HepG2 (cell line): ENCODE data around the gene NAV3. TPM values are rescaled to one million over a fixed set of nuclear protein-coding genes. Genes with fewer than 3 reads are reported as not detected.

ENCODE experiments used
- ATAC-seq: fragments of 200-7000 bp; cut with Tn5 transposase; 3 replicates; pipeline ENCODE4 v1.9.1; 2020; ENCODE audit warnings: mild to moderate bottlenecking, moderate library complexity
- BruUV-seq: library from RNA; stranded (reverse); fragments of 400-500 nt; replicated peaks from 2 replicates; lab custom pipeline; 2021; lab: Mats Ljungman, UMichigan
- CTCF ChIA-PET: fragments of 300-600 bp; formaldehyde crosslinking; extraction: SDS; loops from one replicate; lab custom pipeline; 2021; ENCODE audit warnings: low total read pairs, inconsistent platforms, low intra/inter-chr PET ratio; lab: Yijun Ruan, JAX
- POLR2A ChIA-PET: fragments of 350-600 bp; sonication (Branson Sonifier 250); formaldehyde crosslinking; loops from one replicate; lab custom pipeline; 2020; ENCODE audit warnings: antibody characterized with exemption, inconsistent platforms; lab: Yijun Ruan, JAX
- DNase-seq: peaks from one replicate; pipeline ENCODE4 v3.0.0-alpha.2; 2015; ENCODE audit warnings: low spot score
- FAIRE-seq: peaks from 3 replicates; lab custom pipeline; 2011; peaks lifted over from hg19 to GRCh38; lab: Jason Lieb, UNC
- H2AFZ ChIP-seq: one replicate; pipeline ENCODE4 v1.6.1; 2011; ENCODE audit warnings: low read length, inconsistent platforms
- H3K27ac ChIP-seq: fragments of 300-600 bp; 3 replicates; pipeline ENCODE4 v1.8.0; 2011; ENCODE audit warnings: mixed run types, mild to moderate bottlenecking, mixed read lengths, low read length, inconsistent platforms; ENCODE audit not compliant: insufficient read depth; ENCODE audit errors: extremely low read length
- H3K27me3 ChIP-seq, 2 experiments: fragments of 200-600 bp in 1 of 2; 2 replicates in 1 of 2; 3 replicates in 1 of 2; pipeline versions ENCODE4 v1.6.0 to v1.8.0; 2011; ENCODE audit warnings: low read length in 2 of 2, mild to moderate bottlenecking in 2 of 2, moderate library complexity in 2 of 2, inconsistent platforms in 1 of 2; ENCODE audit not compliant: insufficient read depth in 2 of 2, control insufficient read depth in 1 of 2
- H3K36me3 ChIP-seq, 2 experiments: fragments of 200-600 bp in 1 of 2; replicated peaks in 1 of 2; 2 replicates in 1 of 2; 3 replicates in 1 of 2; pipeline versions ENCODE4 v1.5.1 to v1.8.0; 2011; ENCODE audit warnings: low read length in 2 of 2, inconsistent platforms in 1 of 2; ENCODE audit not compliant: insufficient read depth in 2 of 2, control insufficient read depth in 1 of 2
- H3K4me1 ChIP-seq: 2 replicates; pipeline ENCODE4 v1.5.1; 2012; ENCODE audit warnings: low read length, inconsistent platforms; ENCODE audit not compliant: insufficient read depth
- H3K4me2 ChIP-seq: 2 replicates; pipeline ENCODE4 v1.6.0; 2011; ENCODE audit warnings: low read depth, low read length, inconsistent platforms
- H3K4me3 ChIP-seq, 3 experiments: fragments of 200-600 bp in 1 of 3; sonication (generic), shearing (Covaris generic) in 1 of 3; replicated peaks in 1 of 3; 2 replicates each; pipeline ENCODE4 v1.5.1; 2011 to 2016; ENCODE audit warnings: low read length in 3 of 3, inconsistent platforms in 2 of 3, low read depth in 2 of 3, mild to moderate bottlenecking in 2 of 3, control low read depth in 1 of 3, mixed read lengths in 1 of 3; ENCODE audit not compliant: insufficient read depth in 1 of 3
- H3K79me2 ChIP-seq: one replicate; pipeline ENCODE4 v1.6.1; 2011; ENCODE audit warnings: low read length, inconsistent platforms; ENCODE audit not compliant: insufficient read depth
- H3K9ac ChIP-seq: 2 replicates; pipeline ENCODE4 v1.6.0; 2011; ENCODE audit warnings: mild to moderate bottlenecking, low read depth, low read length, inconsistent platforms; ENCODE audit not compliant: insufficient read depth
- H3K9me3 ChIP-seq: 2 replicates; pipeline ENCODE4 v1.5.1; 2012; ENCODE audit warnings: mild to moderate bottlenecking, low read length
- H4K20me1 ChIP-seq: 2 replicates; pipeline ENCODE4 v1.6.0; 2011; ENCODE audit warnings: inconsistent platforms, mild to moderate bottlenecking, low read length, moderate library complexity; ENCODE audit not compliant: insufficient read depth
- ARID2 ChIP-seq: sonication (generic); formaldehyde crosslinking; IDR thresholded peaks from 2 replicates; pipeline ENCODE4 v1.8.1; 2022; ENCODE audit warnings: mild to moderate bottlenecking, missing genetic modification reagents, borderline replicate concordance
- ATF5 ChIP-seq: sonication (generic); formaldehyde crosslinking; IDR thresholded peaks from 2 replicates; pipeline ENCODE4 v1.4.0; 2020; ENCODE audit warnings: mild to moderate bottlenecking, low read depth, missing genetic modification reagents
- GABPB1 ChIP-seq: IDR thresholded peaks from 2 replicates; pipeline ENCODE4 v1.6.1; 2016; ENCODE audit warnings: mild to moderate bottlenecking, missing genetic modification reagents, moderate library complexity, missing compliant biosample characterization
- HDAC2 ChIP-seq: sonication (generic); formaldehyde crosslinking; IDR thresholded peaks from 2 replicates; pipeline ENCODE4 v1.4.0; 2020; ENCODE audit warnings: missing genetic modification reagents
- HDAC6 ChIP-seq: fragments of 200-600 bp; sonication (generic); IDR thresholded peaks from 2 replicates; pipeline ENCODE4 v1.7.0; 2017; ENCODE audit warnings: mild to moderate bottlenecking, antibody characterized with exemption, low read length, low read depth
- NFAT5 ChIP-seq: sonication (generic); formaldehyde crosslinking; IDR thresholded peaks from 2 replicates; pipeline ENCODE4 v1.4.0; 2020; ENCODE audit warnings: missing genetic modification reagents
- RELA ChIP-seq: sonication (generic); formaldehyde crosslinking; IDR thresholded peaks from 2 replicates; pipeline ENCODE4 v1.4.0; 2020; ENCODE audit warnings: missing genetic modification reagents
- SP4 ChIP-seq: sonication (generic); formaldehyde crosslinking; IDR thresholded peaks from 2 replicates; pipeline ENCODE4 v1.8.1; 2023; ENCODE audit warnings: mild to moderate bottlenecking, missing genetic modification reagents
- SRSF1 ChIP-seq: fragments of 200-400 bp; formaldehyde crosslinking; optimal IDR thresholded peaks from 2 replicates; pipeline ENCODE3; 2017; ENCODE audit warnings: mild to moderate bottlenecking, low read depth, low read length, moderate library complexity
- ZNF101 ChIP-seq: sonication (generic); formaldehyde crosslinking; IDR thresholded peaks from 2 replicates; pipeline ENCODE4 v1.4.0; 2020; ENCODE audit warnings: mild to moderate bottlenecking, low read depth, missing genetic modification reagents, borderline replicate concordance
- ZNF343 ChIP-seq: sonication (generic); formaldehyde crosslinking; IDR thresholded peaks from 2 replicates; pipeline ENCODE4 v1.4.0; 2020; ENCODE audit warnings: mild to moderate bottlenecking, missing genetic modification reagents
- ZNF362 ChIP-seq: sonication (generic); formaldehyde crosslinking; IDR thresholded peaks from 2 replicates; pipeline ENCODE4 v1.4.0; 2020; ENCODE audit warnings: missing genetic modification reagents, mild to moderate bottlenecking, borderline replicate concordance
- WGBS: methylation state at CpG from one replicate; pipeline ENCODE4 v1.1.6; 2017; ENCODE audit warnings: low lambda C conversion rate; 5-methylcytosine and 5-hydroxymethylcytosine counted together
- in situ Hi-C: cut with HindIII; loops from 2 replicates; pipeline ENCODE4 v1.10.0; 2017; ENCODE audit warnings: low pct_unique_long_range_greater_than_20kb; ENCODE audit not compliant: extremely low pct_ligation_motif_present
- intact Hi-C: fragments of 100-400 bp; cut with micrococcal nuclease; formaldehyde crosslinking; loops from one replicate; pipeline ENCODE4 v1.10.0; 2022; ENCODE audit not compliant: unreplicated experiment
- polyA plus RNA-seq, 8 experiments: library from polyadenylated mRNA; depleted of rRNA in 3 of 8; stranded (reverse) in 7 of 8; unstranded in 1 of 8; fragments of >200 nt; fragmentation: Illumina TruSeq in 4 of 8; extraction: Trizol in 4 of 8; gene quantifications; 2 replicates each; pipeline versions ENCODE4 v1.2.1 to v1.2.3, GENCODE V29; 2011 to 2016; ENCODE audit warnings: low read depth in 4 of 8, missing spikeins in 1 of 8, mixed read lengths in 1 of 8; ENCODE audit not compliant: insufficient read depth in 1 of 8
- total RNA-seq, 5 experiments: library from RNA; depleted of rRNA; stranded (reverse); fragments of >200 nt; fragmentation: Illumina TruSeq; extraction: Trizol; gene quantifications; 2 replicates each; pipeline ENCODE4 v1.2.3, GENCODE V29; 2016; ENCODE audit warnings: low read depth in 1 of 5

NAV3 gene
- total and polyA plus RNA-seq, 2 of the 13 experiments (the other 11 are each of a cell fraction or from before 2014, with no cell fraction given): 0.01 to 0.18 TPM

GRCh38 chr12:77813558-77813957 lies 17.1 kb upstream of the NAV3 start:
- H3K27me3 ChIP-seq: no peaks in the 10 kb centered on the region
- H3K4me1 ChIP-seq: no peaks in the 10 kb centered on the region
- H3K4me2 ChIP-seq: no peak overlapping the region
- H3K79me2 ChIP-seq: no peaks in the 10 kb centered on the region
- no peak overlapping the region for H3K9ac ChIP-seq
- DNase-seq (no peak), ATAC-seq (no peak), FAIRE-seq (no peak)
- H3K27ac ChIP-seq: no peak overlapping the region
- WGBS: 0% methylated on average over 2 of the region's 2 CpGs
- BruUV-seq: no TSS peak
- ChIA-PET CTCF (no interaction called here), POLR2A (no interaction called here)
- no peaks in the 10 kb centered on the region for H4K20me1 ChIP-seq
- in situ Hi-C loops (no loop called here), intact Hi-C loops (no loop called here)
- H3K9me3 ChIP-seq: no peaks in the 10 kb centered on the region
- H3K36me3 ChIP-seq: no peaks in the 10 kb centered on the region
- H3K4me3 ChIP-seq: no peak overlapping the region
- TF ChIP-seq HDAC2 (CRISPR knock-in tag) (no peak), SP4 (CRISPR knock-in tag) (no peak), SRSF1 (no peak), ZNF343 (CRISPR knock-in tag) (no peak)
- TF ChIP-seq, all 625 proteins: peak for 0
- H2AFZ ChIP-seq: no peak overlapping the region

- no peak overlapping the region for H3K4me3 ChIP-seq
- no peak overlapping the region for H3K9ac ChIP-seq
- no peaks in the 10 kb centered on the region for H3K36me3 ChIP-seq
- H2AFZ ChIP-seq: no peak overlapping the region
- ATAC-seq (no peak), FAIRE-seq (no peak), DNase-seq (no peak)
- WGBS: 0% methylated on average over 1 of the region's 1 CpG
- H3K27me3 ChIP-seq: no peaks in the 10 kb centered on the region
- no peaks in the 10 kb centered on the region for H4K20me1 ChIP-seq
- ChIA-PET POLR2A (no interaction called here), CTCF (no interaction called here)
- H3K4me1 ChIP-seq: no peaks in the 10 kb centered on the region
- H3K9me3 ChIP-seq: no peaks in the 10 kb centered on the region
- intact Hi-C loops: no loop called here
- no peaks in the 10 kb centered on the region for H3K79me2 ChIP-seq
- no TSS peak for BruUV-seq
- H3K4me2 ChIP-seq: no peak overlapping the region
- no peak overlapping the region for H3K27ac ChIP-seq
- in situ Hi-C loops: no loop called here
- TF ChIP-seq NFAT5: no peak
- no peak for TF ChIP-seq HDAC6
- TF ChIP-seq RELA (CRISPR knock-in tag): no peak
- no peak for TF ChIP-seq GABPB1 (CRISPR knock-in tag)
- TF ChIP-seq ATF5 (CRISPR knock-in tag): no peak
- no peak for TF ChIP-seq ZNF362
- no peak for TF ChIP-seq ARID2 (CRISPR knock-in tag)
- no peak for TF ChIP-seq ZNF101 (CRISPR knock-in tag)
Observed at GRCh38 chr12:77814386-77814785, 16.3 kb upstream of the NAV3 start.
